ENCODE data around the gene OR6B1. TPM values are rescaled to one million over a fixed set of nuclear protein-coding genes. Genes with fewer than 3 reads are reported as not detected.

Gene OR6B1
- not detected in 2 replicates for total RNA-seq (2014; rRNA removed; shearing (Covaris generic))

DNA sequence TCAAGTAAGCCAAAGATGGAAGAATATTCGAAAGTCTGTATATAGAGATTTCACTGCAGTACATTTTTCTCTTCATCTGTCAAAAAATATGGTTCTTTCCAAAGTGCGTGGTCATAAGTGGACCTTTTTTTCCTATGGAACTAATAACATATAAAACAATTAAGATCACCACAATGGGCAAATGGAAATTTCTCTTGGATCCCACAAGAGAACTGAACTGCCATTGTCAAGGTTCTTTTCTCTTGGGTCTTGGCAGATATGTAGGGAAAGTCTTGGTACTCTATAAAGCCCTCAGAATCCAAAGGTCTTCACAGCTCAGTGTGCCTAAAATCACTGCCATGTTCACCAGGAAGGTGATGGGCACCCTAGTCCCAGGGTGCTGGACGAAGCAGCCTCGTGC is at the start of gene OR6B1:
Gene OR6B1, plus strand, starts transcription at position 301 of the 400 bp plus-strand sequence. CDS start 3,677 bp downstream, outside the sequence.
- H3K27me3 ChIP-seq (ENCODE audit: control insufficient read depth, insufficient read depth, low read length): no peaks in the 10 kb centered on the region
- no peak within 1 kb of the TSS for H3K4me3 ChIP-seq (ENCODE audit: insufficient read depth, low read depth, low read length)
- no peaks in the 10 kb centered on the region for H3K36me3 ChIP-seq (replicated peaks; ENCODE audit: control insufficient read depth, insufficient read depth, low read length)
- DNase-seq: no peak

- Histone ChIP-seq H3K4me3 (ENCODE audit: insufficient read depth, low read depth, low read length) (no peak overlapping the region), H3K27me3 (ENCODE audit: control insufficient read depth, insufficient read depth, low read length) (no peaks in the 10 kb centered on the region), H3K36me3 (replicated peaks; ENCODE audit: control insufficient read depth, insufficient read depth, low read length) (no peaks in the 10 kb centered on the region)
- DNase-seq: no peak
Measured at GRCh38 chr7:143953421-143953820, 46.7 kb upstream of the OR6B1 start.

GRCh38 chr7:143954135-143954534 is 46.0 kb upstream of the OR6B1 start:
- Histone ChIP-seq H3K4me3 (ENCODE audit: insufficient read depth, low read depth, low read length) (no peak overlapping the region), H3K36me3 (replicated peaks; ENCODE audit: control insufficient read depth, insufficient read depth, low read length) (no peaks in the 10 kb centered on the region), H3K27me3 (ENCODE audit: control insufficient read depth, insufficient read depth, low read length) (no peaks in the 10 kb centered on the region)
- DNase-seq: no peak

DNA sequence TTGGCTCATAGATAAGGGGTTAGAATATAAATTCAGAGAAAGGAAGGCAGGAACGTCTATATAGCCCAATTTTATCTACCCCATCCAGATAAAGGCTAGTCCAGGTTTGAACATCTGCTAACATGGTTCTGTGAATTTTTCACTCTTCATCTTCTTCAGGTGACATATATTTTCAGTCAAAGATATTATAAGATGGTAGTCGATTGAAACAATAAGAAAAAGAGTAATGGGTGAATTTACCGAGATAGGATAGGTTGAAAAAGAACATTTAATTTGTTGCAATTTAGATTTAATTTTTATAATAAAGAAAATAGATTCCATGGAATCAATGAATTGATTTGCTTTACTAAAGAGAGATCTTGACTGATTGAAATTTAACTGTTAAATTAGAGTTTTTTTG is 45.6 kb upstream of the OR6B1 start, which contains the start of gene OR2F1:
Gene OR2F1, plus strand, starts transcription at position 301 of the 400 bp plus-strand sequence. CDS start 5,127 bp downstream, outside the sequence.
- H3K4me3 ChIP-seq (ENCODE audit: insufficient read depth, low read depth, low read length): no peak within 1 kb of the TSS
- H3K36me3 ChIP-seq (replicated peaks; ENCODE audit: control insufficient read depth, insufficient read depth, low read length): no peaks in the 10 kb centered on the region
- H3K27me3 ChIP-seq (ENCODE audit: control insufficient read depth, insufficient read depth, low read length): no peaks in the 10 kb centered on the region
- DNase-seq: no peak

- peak; percentile 10 for DNase-seq
- Histone ChIP-seq H3K27me3 (ENCODE audit: control insufficient read depth, insufficient read depth, low read length) (no peaks in the 10 kb centered on the region), H3K36me3 (replicated peaks; ENCODE audit: control insufficient read depth, insufficient read depth, low read length) (no peaks in the 10 kb centered on the region), H3K4me3 (ENCODE audit: insufficient read depth, low read depth, low read length) (no peak overlapping the region)
Measured at GRCh38 chr7:143958781-143959180, 41.3 kb upstream of the OR6B1 start.

- H3K4me3 ChIP-seq (ENCODE audit: insufficient read depth, low read depth, low read length): no peak overlapping the region
- no peak for DNase-seq
Measured at GRCh38 chr7:143960813-143961610, 39.1 kb upstream of the OR6B1 start.

GRCh38 chr7:143965280-143965679 is 34.8 kb upstream of the OR6B1 start:
- no peak for DNase-seq
- no peak overlapping the region for H3K4me3 ChIP-seq (ENCODE audit: insufficient read depth, low read depth, low read length)
- H3K27me3 ChIP-seq (ENCODE audit: control insufficient read depth, insufficient read depth, low read length): no peaks in the 10 kb centered on the region
- H3K36me3 ChIP-seq (replicated peaks; ENCODE audit: control insufficient read depth, insufficient read depth, low read length): no peaks in the 10 kb centered on the region

More at GRCh38 chr7:143960813-143961610, 39.1 kb upstream of the OR6B1 start:
- no peaks in the 10 kb centered on the region for H3K36me3 ChIP-seq (replicated peaks; ENCODE audit: control insufficient read depth, insufficient read depth, low read length)
- H3K27me3 ChIP-seq (ENCODE audit: control insufficient read depth, insufficient read depth, low read length): no peaks in the 10 kb centered on the region

DNA sequence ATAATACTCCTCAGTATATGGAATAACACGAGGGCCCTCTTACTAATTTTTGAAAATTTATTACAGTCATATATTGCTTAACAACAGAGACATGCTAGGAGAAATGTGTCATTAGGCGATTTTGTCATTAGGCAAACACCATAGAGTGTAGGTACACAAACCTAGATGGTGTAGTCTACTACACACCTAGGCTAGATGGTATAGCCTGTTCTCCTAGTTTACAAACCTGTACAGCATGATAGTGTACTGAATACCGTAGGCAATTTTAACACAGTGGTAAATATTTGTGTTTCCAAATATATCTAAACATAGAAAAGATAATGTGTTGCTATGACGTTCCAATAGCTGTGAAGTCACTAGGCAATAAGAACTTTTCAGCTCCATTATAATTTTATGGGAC is 32.7 kb upstream of the OR6B1 start:
- H3K27me3 ChIP-seq (ENCODE audit: control insufficient read depth, insufficient read depth, low read length): no peaks in the 10 kb centered on the region
- no peaks in the 10 kb centered on the region for H3K36me3 ChIP-seq (replicated peaks; ENCODE audit: control insufficient read depth, insufficient read depth, low read length)
- no peak overlapping the region for H3K4me3 ChIP-seq (ENCODE audit: insufficient read depth, low read depth, low read length)
- no peak for DNase-seq

GRCh38 chr7:143973870-143974416 is 26.2 kb upstream of the OR6B1 start:
- no peak for DNase-seq
- Histone ChIP-seq H3K36me3 (replicated peaks; ENCODE audit: control insufficient read depth, insufficient read depth, low read length) (no peaks in the 10 kb centered on the region), H3K4me3 (ENCODE audit: insufficient read depth, low read depth, low read length) (no peak overlapping the region), H3K27me3 (ENCODE audit: control insufficient read depth, insufficient read depth, low read length) (no peaks in the 10 kb centered on the region)

- no peaks in the 10 kb centered on the region for H3K27me3 ChIP-seq (ENCODE audit: control insufficient read depth, insufficient read depth, low read length)
- no peak overlapping the region for H3K4me3 ChIP-seq (ENCODE audit: insufficient read depth, low read depth, low read length)
- no peaks in the 10 kb centered on the region for H3K36me3 ChIP-seq (replicated peaks; ENCODE audit: control insufficient read depth, insufficient read depth, low read length)
- DNase-seq: no peak
Measured at GRCh38 chr7:143974459-143974858, 25.7 kb upstream of the OR6B1 start.

DNA sequence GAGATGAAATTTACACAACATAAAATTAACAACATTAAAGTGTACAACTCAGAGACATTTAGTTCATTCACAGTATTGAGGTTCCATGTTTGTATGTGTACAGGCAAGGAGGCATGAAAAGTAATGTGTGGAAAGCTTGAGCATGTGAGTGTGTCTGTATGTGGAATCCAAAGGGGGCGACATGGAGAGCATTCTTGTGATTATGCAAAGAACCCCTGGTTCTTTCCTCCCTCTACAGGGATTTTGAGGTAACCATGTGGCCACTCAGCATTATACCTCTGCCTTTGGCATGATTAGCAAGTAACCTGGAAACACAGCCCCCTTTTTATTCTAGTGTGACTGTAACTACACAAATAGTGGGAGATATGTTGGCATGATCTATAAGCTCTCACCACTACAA is 24.5 kb upstream of the OR6B1 start:
- Histone ChIP-seq H3K27me3 (ENCODE audit: control insufficient read depth, insufficient read depth, low read length) (no peaks in the 10 kb centered on the region), H3K4me3 (ENCODE audit: insufficient read depth, low read depth, low read length) (no peak overlapping the region), H3K36me3 (replicated peaks; ENCODE audit: control insufficient read depth, insufficient read depth, low read length) (no peaks in the 10 kb centered on the region)
- peak; percentile 54 for DNase-seq

GRCh38 chr7:143978585-143978984 is 21.5 kb upstream of the OR6B1 start:
- Histone ChIP-seq H3K27me3 (ENCODE audit: control insufficient read depth, insufficient read depth, low read length) (no peaks in the 10 kb centered on the region), H3K4me3 (ENCODE audit: insufficient read depth, low read depth, low read length) (no peak overlapping the region), H3K36me3 (replicated peaks; ENCODE audit: control insufficient read depth, insufficient read depth, low read length) (no peaks in the 10 kb centered on the region)
- no peak for DNase-seq

- no peak for DNase-seq
- no peak overlapping the region for H3K4me3 ChIP-seq (ENCODE audit: insufficient read depth, low read depth, low read length)
- no peaks in the 10 kb centered on the region for H3K27me3 ChIP-seq (ENCODE audit: control insufficient read depth, insufficient read depth, low read length)
- no peaks in the 10 kb centered on the region for H3K36me3 ChIP-seq (replicated peaks; ENCODE audit: control insufficient read depth, insufficient read depth, low read length)
Measured at GRCh38 chr7:143979359-143979758, 20.8 kb upstream of the OR6B1 start.

DNA sequence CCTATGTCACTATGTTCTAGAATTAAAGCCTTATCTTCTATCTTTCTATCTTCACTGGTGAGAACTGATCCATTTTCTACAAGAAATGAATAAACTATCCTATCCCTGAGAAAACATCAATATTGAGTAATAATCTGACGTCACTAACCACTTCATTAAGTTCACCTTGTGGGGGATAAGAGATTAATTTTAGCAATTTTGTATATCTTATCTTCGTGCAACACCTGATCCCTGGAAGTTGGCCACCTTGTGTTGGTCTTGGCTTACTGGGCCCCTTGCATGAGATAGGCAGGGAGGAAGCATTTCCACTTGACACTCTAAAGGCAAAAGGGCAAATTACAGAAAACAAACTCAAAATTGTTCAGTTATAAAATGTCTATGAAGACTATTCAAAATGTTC is 20.1 kb upstream of the OR6B1 start:
- no peak for DNase-seq
- Histone ChIP-seq H3K4me3 (ENCODE audit: insufficient read depth, low read depth, low read length) (no peak overlapping the region), H3K36me3 (replicated peaks; ENCODE audit: control insufficient read depth, insufficient read depth, low read length) (no peaks in the 10 kb centered on the region), H3K27me3 (ENCODE audit: control insufficient read depth, insufficient read depth, low read length) (no peaks in the 10 kb centered on the region)

DNA sequence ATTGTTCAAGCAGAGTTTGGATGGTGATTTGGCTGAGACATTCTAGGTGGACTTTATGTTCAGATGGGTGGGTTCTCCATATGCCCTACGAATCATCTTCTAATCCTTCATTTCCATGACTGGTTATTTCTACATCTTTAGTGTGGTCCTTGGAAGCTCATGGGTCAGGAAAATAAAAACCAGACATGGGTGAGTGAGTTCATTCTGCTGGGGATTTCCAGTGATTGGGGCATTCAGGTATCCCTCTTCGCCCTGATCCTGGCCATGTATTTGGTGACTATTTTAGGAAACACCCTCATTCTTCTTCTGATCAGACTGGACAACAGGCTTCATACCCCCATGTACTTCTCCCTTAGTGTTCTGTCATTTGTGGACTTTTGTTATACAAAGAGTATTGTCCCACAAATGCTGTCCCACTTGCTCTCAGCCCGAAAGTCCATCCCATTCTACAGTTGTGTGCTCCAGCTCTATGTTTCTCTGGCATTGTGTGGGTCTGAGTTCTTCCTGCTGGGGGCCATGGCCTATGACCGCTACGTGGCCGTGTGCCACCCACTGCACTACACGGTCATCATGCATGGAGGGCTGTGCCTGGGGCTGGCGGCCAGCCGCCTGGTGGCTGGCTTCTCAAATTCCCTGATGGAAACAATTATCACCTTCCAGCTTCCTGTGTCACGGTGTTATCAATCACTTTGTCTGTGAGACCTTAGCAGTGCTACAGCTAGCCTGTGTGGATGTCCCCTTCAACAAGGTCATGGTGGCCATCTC is 19.2 kb upstream of the OR6B1 start:
- no peak for DNase-seq
- H3K4me3 ChIP-seq (ENCODE audit: insufficient read depth, low read depth, low read length): no peak overlapping the region
- no peaks in the 10 kb centered on the region for H3K27me3 ChIP-seq (ENCODE audit: control insufficient read depth, insufficient read depth, low read length)
- no peaks in the 10 kb centered on the region for H3K36me3 ChIP-seq (replicated peaks; ENCODE audit: control insufficient read depth, insufficient read depth, low read length)

Measured in H7 (cell line).